NOMO-1 (cell line): Measurements from ENCODE around the gene HLA-DRB1.
"Not testable (repeated sequence)": the region's sequence is repeated elsewhere in the genome, so short reads cannot be mapped to it uniquely, and the experiment has no call there.

ENCODE experiments used
- DNase-seq, 2 experiments: peaks; one replicate each; lab custom pipeline; 2025; ENCODE audit not compliant: unreplicated experiment in 2 of 2; lab: John Stamatoyannopoulos, UW

The HLA-DRB1 gene

DNA sequence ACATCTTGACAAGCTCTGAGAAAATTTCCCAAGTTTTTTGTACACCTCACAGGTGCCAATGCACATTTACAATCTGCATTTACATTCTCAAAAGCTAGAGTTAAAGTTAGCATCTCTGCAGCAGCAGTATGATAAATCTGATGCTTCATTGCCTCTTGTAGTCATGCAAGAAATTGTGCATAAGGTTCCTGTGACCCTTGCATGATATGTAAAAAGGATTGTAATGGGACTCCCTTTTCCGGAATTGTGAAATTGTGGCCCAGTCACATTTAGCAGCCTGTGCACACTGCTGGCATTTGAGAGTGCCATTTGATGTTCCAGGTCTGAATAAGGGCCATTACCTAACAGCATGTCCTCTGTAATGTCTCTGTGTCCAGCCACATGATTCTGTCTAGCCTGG is 24.1 kb downstream of the HLA-DRB1 start:
- DNase-seq = no peak

DNA sequence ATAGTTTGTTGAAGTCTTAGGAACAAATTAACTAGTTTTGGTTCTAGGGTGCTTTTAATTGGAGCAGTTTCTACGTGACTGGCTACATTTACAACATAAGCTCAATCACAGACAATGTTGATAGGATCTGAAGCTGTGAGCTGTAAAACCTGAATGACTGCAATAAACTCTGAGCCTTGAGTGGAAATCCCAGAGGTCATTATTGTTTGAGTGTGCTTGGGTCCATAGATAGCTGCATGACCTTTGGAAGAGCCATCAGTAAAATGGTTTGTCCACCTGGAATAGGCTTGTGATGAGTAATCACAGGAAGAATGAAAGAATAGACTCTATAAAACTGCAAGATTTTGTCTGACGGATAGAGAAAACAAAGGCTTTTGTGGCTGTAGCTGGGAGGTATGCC is 26.7 kb downstream of the HLA-DRB1 start:
- no peak for DNase-seq

DNA sequence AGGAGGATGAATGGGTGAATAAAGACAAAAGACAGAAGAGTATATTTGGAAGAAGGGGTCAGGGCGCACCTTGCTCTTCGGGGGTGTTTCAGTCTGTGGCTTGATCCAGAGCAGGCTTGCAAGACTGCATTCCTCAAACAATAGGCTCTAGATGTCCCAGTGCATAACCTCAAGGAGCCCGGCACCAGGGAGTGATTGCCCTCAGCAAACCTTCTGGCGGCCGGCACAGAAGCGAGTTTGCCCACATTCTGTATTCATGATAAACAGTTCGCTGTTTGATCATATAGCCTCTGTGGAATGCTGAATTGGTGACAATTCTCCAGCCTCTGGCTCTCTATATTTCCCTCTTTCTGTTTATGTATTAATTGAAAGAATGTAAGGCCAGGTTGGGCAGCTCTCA is 29.9 kb downstream of the HLA-DRB1 start:
- no peak for DNase-seq

DNA sequence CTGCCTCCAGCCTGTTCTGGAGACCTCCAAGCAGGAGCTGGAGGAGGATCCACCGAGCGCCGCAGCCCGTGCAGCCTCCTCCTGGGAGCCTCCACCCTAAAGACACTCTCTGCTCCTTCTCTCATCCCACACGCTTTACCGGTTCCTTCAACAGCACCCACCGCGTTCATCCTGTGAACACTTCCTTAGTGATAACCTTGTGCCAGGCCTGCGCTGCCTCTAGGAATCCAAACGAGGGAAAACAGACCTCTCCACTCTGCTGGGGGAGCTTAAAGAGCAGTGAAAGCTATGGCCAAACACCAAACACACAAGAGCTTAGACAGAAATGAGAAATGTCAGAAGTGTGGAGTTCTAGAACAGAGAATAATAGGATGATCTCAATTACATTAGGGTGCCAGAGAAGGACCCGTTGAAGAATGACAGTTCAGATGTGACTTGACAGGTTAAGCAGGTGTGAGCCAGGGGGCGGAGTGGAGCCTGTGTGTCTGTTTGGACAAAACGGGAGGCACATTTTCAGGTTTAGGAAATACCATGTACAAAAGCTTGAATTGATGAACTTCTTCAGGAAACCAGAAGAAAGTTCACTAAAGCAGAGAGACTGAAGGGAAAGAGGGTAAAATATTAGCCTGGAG is 31.1 kb downstream of the HLA-DRB1 start:
- no peak for DNase-seq

DNA sequence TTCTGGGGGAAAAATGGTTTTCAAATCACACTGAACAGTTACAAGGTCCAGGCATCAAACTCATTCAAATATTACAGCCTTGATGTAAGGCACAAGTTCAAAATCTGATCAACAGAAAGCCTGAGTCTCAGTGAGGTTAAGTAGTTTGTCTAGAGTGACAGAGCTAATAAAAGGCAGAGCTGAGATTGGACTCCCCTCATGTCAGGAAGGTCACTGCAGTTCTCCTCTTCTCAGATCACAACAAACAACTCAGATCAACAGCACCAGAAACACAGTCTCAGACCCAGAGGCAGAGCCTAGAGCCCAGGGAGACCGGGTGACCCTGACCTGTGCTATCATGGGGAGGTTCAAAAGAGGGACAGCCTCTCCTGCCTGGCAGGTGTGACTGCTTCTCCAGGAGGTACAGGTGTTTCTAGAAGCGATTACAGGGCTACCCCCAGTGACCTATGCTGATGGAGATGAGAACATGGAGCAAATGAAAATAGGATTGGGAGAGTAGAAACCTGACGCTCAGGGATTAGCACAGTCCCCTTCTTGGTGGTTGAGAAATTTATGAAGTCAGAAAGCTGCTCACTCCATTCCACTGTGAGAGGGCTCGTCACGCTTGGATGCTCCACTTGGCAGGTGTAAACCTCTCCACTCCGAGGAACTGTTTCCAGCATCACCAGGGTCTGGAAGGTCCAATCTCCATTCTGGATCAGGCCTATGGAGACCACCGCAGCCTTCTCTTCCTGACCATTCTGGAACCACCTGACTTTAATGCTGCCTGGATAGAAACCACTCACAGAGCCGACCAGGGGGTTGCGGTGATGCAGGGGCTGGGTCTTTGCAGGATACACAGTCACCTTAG is 35.3 kb downstream of the HLA-DRB1 start:
- DNase-seq = no peak

DNA sequence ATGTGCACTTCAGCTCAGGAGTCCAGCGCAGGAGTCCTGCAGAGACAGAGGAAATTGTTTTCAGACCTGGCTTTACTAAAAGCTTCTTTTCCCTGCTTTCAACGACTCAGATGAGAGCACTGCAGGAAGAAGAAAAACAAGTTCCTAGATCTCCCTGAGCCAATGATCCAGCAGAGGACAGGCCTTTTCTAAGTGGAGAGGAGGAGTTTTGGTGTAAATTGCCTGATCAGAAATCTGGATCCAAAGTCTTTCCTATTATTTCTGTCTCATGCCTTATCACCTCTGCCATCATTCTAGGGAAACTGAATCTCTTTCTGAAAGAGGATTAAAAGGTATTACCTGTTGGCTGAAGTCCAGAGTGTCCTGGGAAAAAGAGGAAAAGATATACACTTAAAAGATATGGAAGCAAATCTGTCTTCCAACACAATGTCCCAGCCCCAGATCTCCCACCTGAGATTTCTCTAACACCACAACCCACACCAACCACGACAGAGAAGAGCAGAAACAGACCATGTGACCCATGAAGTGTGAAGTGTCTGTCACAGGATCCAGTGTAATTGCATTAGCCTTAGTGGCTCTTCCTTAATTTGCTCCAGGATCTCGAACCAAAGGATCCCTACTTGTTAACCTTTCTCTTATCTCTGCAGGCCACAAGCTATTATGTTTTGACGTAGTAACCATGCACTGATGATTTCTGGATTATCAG is 36.5 kb downstream of the HLA-DRB1 start:
- DNase-seq = no peak

DNA sequence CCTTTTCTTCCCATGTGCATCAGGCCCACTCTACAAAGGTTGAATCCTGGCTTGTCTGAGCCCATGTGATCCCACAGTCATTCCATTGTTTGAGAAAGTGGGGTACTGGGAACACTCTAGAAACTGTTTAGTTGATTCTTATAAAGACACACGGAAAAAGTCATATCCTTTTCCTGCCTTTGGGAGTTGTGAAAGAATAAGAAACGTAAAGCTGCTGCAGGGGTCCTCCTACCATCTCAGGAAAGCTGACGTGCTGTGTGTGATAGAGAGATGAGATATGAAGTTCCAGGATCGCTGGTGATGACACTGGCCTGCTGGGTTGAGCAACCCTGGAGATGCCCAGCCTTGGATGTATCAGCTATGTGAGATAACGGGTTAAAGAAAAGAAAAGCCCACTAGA is 38.2 kb downstream of the HLA-DRB1 start:
- DNase-seq = no peak

DNA sequence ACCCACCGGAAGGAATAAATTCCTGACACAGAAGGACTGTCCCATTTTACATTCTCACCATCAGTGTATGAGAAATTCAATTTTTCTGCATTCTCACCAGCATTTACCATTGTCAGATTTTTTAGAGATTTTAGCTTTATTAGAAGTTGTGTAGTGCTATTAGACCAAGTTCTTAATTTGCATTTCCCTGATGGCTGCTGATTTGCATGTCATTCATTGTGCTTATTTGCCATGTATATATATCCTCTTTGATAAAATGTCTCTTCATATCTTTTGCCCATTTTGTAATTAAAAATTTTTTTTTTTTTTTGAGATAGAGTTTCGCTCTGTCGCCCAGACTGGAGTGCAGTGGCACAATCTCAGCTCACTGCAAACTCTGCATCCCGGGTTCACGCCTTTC is 49.8 kb downstream of the HLA-DRB1 start:
- DNase-seq = no peak

DNA sequence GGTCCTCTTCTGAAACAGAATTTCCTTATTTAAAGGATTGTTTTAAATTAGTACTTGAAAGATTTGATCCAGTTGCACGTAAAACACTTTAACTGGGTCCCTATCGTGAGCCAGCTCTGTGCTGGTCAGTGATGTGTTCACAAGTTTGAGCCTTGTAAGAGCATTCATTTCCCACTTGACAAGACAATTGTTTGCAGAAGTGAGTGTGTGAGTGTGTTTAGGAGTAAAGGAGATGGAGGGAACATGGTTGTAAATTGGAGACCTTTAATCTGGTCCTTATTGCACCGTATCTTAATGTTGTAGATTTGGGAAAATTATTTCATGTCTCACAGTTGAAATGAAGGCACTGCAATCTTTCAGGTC is 59.2 kb downstream of the HLA-DRB1 start:
- DNase-seq = not testable (repeated sequence)

DNA sequence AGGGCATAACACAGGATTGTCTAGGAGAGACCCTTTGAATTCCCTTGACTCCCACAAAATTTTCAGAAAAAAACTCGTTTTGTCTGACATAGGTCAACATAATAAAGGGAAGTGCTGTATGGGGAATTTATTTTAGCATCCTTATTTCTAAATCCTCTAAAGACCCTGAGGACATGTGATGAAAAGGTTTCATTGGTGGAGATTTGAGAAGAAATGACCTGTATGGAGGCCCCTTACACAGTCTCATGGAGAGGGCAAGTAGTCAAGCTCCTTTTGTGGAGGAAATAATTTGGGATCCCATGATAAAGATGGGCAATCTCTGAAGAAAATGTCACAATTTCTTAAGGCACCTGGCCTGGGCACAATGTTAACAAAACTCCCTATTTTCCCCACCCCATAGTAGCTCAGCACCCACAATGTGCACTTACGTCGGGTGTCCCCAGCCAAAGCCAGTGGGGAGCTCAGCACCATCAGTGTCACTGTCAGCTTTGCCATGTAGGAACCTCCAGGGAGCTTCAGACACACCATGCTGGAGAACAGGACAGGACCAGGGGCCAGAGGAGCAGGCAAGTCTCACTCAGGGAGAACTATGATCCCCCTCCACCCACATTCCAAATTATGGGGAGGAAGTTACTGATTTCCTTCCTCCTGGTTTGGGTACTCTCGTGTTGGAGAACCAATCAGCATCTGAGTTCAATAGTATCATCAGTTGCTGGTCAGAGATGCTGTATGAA is 59.8 kb downstream of the HLA-DRB1 start, which contains the start of gene HLA-DRB5:
Gene HLA-DRB5, minus strand, starts transcription at position 591 of the 734 bp plus-strand sequence. Its CDS starts 63 bp downstream, at position 528.
- DNase-seq = peak; percentile 65 to 68
